Large intestine (tissue), 12 donors: ENCODE results near the gene CIB2. TPM values are rescaled to one million over a fixed set of nuclear protein-coding genes. Genes with fewer than 3 reads are reported as not detected.

Experiments used
- DNase-seq, 2 donors: peaks; one replicate each; pipeline versions ENCODE4 v3.0.0 to v3.0.0-alpha.2; 2013
- H3K27ac ChIP-seq: one replicate; pipeline ENCODE4 v1.5.1; 2013; ENCODE audit warnings: low read length
- H3K27me3 ChIP-seq: 2 replicates; pipeline ENCODE4 v1.6.1; 2013; ENCODE audit warnings: low read length; ENCODE audit not compliant: control insufficient read depth, insufficient read depth
- H3K36me3 ChIP-seq: 2 replicates; pipeline ENCODE4 v1.6.1; 2013; ENCODE audit warnings: low read length; ENCODE audit not compliant: control insufficient read depth, insufficient read depth
- H3K4me1 ChIP-seq: one replicate; pipeline ENCODE4 v1.6.1; 2013; ENCODE audit warnings: low read length; ENCODE audit not compliant: control insufficient read depth, insufficient read depth
- H3K4me3 ChIP-seq: one replicate; pipeline ENCODE4 v1.5.1; 2013; ENCODE audit warnings: low read length
- H3K9me3 ChIP-seq: one replicate; pipeline ENCODE4 v1.6.1; 2013; ENCODE audit warnings: mild to moderate bottlenecking, low read depth, low read length, moderate library complexity; ENCODE audit not compliant: control insufficient read depth
- WGBS: methylation state at CpG from one replicate; pipeline ENCODE4 v1.1.5; 2013; ENCODE audit warnings: low lambda C conversion rate; ENCODE audit not compliant: insufficient coverage; 5-methylcytosine and 5-hydroxymethylcytosine counted together
- long read RNA-seq, 11 donors: transcript quantifications; one replicate each; lab custom pipeline, GENCODE V29; 2026
- polyA plus RNA-seq: library from polyadenylated mRNA; unstranded; fragments of 120-200 nt; gene quantifications from one replicate; pipeline ENCODE4 v1.2.1, GENCODE V29; 2013

The CIB2 gene
- polyA plus RNA-seq, result 151 TPM
- long read RNA-seq, donor 1, transcript CIB2-205 (5 exons, 535 nt), result minor isoform, 6 of 35 reads
- long read RNA-seq, donor 1, transcript CIB2-201 (6 exons, 1,598 nt), result major isoform, 21 of 35 reads
- long read RNA-seq, donor 1, partial matches to known transcripts, result 0 of 35 reads
- long read RNA-seq, donor 1, other reads (novel, unspliced or antisense), result 5 of 35 reads
- long read RNA-seq, donor 2, transcript CIB2-201 (6 exons, 1,598 nt), result major isoform, 70 of 135 reads
- long read RNA-seq, donor 2, partial matches to known transcripts, result 59 of 135 reads
- long read RNA-seq, donor 2, other reads (novel, unspliced or antisense), result 0 of 135 reads
- long read RNA-seq, donor 3, result 0 reads
- long read RNA-seq, donor 4, partial matches to known transcripts, result 0 of 4 reads
- long read RNA-seq, donor 4, other reads (novel, unspliced or antisense), result 0 of 4 reads
- long read RNA-seq, donor 5, transcript CIB2-201 (6 exons, 1,598 nt), result major isoform, 15 of 15 reads
- long read RNA-seq, donor 5, partial matches to known transcripts, result 0 of 15 reads
- long read RNA-seq, donor 5, other reads (novel, unspliced or antisense), result 0 of 15 reads
- long read RNA-seq, donor 6, transcript CIB2-201 (6 exons, 1,598 nt), result major isoform, 43 of 75 reads
- long read RNA-seq, donor 6, partial matches to known transcripts, result 19 of 75 reads
- long read RNA-seq, donor 6, other reads (novel, unspliced or antisense), result 8 of 75 reads
- long read RNA-seq, donor 7, transcript CIB2-201 (6 exons, 1,598 nt), result major isoform, 9 of 12 reads
- long read RNA-seq, donor 7, partial matches to known transcripts, result 0 of 12 reads
- long read RNA-seq, donor 7, other reads (novel, unspliced or antisense), result 0 of 12 reads
- long read RNA-seq, donor 8, transcript CIB2-201 (6 exons, 1,598 nt), result major isoform, 49 of 79 reads
- long read RNA-seq, donor 8, partial matches to known transcripts, result 14 of 79 reads
- long read RNA-seq, donor 8, other reads (novel, unspliced or antisense), result 9 of 79 reads
- long read RNA-seq, donor 9, transcript CIB2-201 (6 exons, 1,598 nt), result major isoform, 53 of 72 reads
- long read RNA-seq, donor 9, transcript CIB2-202 (5 exons, 1,511 nt), result minor isoform, 6 of 72 reads
- long read RNA-seq, donor 9, partial matches to known transcripts, result 5 of 72 reads
- long read RNA-seq, donor 9, other reads (novel, unspliced or antisense), result 6 of 72 reads
- long read RNA-seq, donor 10, transcript CIB2-201 (6 exons, 1,598 nt), result major isoform, 60 of 97 reads
- long read RNA-seq, donor 10, partial matches to known transcripts, result 18 of 97 reads
- long read RNA-seq, donor 10, other reads (novel, unspliced or antisense), result 11 of 97 reads
- long read RNA-seq, donor 11, transcript CIB2-201 (6 exons, 1,598 nt), result major isoform, 44 of 74 reads
- long read RNA-seq, donor 11, transcript CIB2-202 (5 exons, 1,511 nt), result minor isoform, 6 of 74 reads
- long read RNA-seq, donor 11, partial matches to known transcripts, result 14 of 74 reads
- long read RNA-seq, donor 11, other reads (novel, unspliced or antisense), result 7 of 74 reads

DNA sequence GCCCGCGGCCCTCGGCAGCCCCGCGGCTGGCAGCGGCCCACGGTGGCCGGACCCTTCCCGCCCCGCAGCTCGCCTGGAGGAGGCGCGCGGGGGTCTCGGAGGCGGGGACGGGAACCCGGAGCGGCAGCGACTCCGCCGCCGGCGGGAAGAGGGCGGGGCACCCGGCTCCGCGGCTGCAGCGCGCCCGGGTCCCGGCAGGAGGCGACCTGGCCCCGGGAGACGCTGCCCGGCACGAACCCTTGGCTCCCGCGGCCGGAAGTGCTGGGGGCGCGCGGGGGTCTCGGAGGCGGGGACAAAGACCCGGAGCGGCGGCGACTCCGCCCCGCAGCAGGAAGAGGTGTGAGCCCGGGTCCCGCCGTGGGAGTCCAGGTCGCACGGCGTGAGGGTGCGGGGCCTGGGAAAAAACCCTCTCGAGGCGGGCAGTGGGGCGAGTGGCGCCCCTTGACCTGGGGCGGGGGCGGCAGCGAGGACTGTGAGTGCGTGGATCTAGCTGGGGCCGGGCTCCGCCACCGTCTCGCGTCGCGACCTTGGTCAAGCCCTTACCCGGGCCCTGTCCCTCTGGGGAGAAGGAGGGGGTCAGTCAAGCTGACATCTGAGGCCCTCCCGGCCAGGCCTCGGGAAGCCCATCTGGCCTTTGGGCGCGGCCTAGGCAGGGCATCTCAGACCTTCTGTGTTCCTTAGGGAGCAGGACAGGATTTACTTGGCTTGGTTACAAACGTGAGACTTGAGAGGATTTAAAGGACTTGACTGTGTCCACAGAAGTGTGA is at the start of gene CIB2:
TSS of gene CIB2 (minus strand) at position 151 of the 767 bp plus-strand sequence. CDS start 230 bp downstream, outside the sequence.
- Histone ChIP-seq H3K4me3 (peak within 1 kb of the TSS; percentile 96), H3K27ac (peak within 1 kb of the TSS; percentile 98)
- WGBS, result no CpG with 5 or more reads among the region's 79 CpGs

GRCh38 chr15:78179906-78180305 is 48.7 kb upstream of the CIB2 start:
- Histone ChIP-seq H3K4me1 (no peaks in the 10 kb centered on the region), H3K9me3 (no peaks in the 10 kb centered on the region), H3K36me3 (no peaks in the 10 kb centered on the region), H3K4me3 (no peak overlapping the region), H3K27me3 (no peaks in the 10 kb centered on the region), H3K27ac (no peak overlapping the region)
- 100% methylated on average over 1 of the region's 5 CpGs for WGBS
- DNase-seq, result no peak

More for the DNA sequence above, at the start of gene CIB2:
- H3K4me1 ChIP-seq, result peaks cover 64% of the 10 kb centered on the region
- peak; percentile 78 to 88 for DNase-seq
- no peaks in the 10 kb centered on the region for H3K36me3 ChIP-seq
- H3K9me3 ChIP-seq, result no peaks in the 10 kb centered on the region
- H3K27me3 ChIP-seq, result no peaks in the 10 kb centered on the region

DNA sequence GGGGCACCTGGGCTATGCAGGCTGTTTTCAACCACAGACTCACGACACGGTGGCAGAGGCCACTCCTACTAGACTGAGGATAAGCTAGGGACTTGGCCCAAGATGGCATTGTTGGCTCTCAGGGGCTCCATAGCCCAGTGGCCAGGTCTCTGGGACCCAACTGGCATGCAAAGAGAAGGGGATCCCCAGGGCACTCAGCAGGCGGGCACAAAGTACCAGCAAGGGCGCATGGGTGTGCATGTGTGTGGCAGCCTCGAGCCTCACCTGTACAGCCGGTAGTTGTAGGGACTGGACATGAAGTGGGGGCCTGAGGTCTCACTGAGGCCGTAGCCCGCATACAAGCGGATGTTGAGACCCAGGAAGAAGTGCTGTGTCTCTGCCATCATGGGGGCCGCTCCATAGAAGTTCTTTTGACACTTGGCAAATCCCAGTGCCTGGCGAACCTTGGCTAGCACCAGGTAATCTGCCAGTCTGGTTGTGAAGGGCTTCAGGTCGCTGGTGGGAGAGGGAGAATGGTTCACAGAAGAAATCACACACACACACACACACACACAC is 48.1 kb upstream of the CIB2 start:
- Histone ChIP-seq H3K27ac (no peak overlapping the region), H3K36me3 (no peaks in the 10 kb centered on the region), H3K4me3 (no peak overlapping the region), H3K4me1 (no peaks in the 10 kb centered on the region), H3K27me3 (no peaks in the 10 kb centered on the region), H3K9me3 (no peaks in the 10 kb centered on the region)
- WGBS, result no CpG with 5 or more reads among the region's 12 CpGs
- no peak for DNase-seq

DNA sequence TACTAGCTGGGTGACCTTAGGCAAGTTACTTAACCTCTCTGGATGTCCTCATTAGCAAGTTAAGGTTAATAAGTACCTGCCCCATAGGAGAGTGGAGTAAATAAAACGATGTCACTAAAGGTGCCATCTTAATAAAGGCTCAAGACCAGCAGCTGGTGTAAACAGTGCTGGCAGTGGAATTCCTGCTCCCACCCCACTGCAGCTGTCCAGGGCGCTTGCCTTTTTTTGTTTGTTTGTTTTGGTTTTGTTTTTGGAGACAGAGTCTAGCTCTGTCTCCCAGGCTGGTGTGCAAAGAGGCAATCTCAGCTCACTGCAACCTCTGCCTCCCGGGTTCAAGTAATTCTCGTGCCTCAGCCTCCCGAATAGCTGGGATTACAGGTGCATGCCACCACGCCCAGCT is 46.8 kb upstream of the CIB2 start:
- no peak for DNase-seq
- Histone ChIP-seq H3K27ac (no peak overlapping the region), H3K4me1 (no peaks in the 10 kb centered on the region), H3K36me3 (no peaks in the 10 kb centered on the region), H3K27me3 (no peaks in the 10 kb centered on the region), H3K9me3 (no peaks in the 10 kb centered on the region), H3K4me3 (no peak overlapping the region)
- WGBS, result no CpG with 5 or more reads among the region's 6 CpGs

DNA sequence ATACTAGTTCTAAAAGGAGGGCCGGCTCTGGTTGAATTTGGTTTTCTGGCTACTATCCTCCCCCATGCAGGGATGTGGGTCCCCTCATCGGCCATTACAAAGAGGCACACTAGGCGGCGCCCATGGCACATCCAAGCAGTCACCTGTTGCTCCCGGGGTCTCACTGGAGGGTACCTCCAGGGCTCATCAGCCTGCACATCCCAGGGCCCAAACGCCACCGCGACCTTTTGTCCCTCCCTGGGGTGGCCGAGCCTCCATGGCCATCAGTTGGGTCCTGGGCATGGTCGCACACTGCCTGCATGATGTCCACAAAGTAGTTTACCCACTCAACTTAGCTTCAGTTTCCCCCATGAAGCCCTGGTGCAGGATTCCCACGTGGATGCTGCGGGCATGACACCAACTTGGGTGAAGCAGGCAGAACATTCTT is 46.2 kb upstream of the CIB2 start:
- Histone ChIP-seq H3K9me3 (no peaks in the 10 kb centered on the region), H3K27ac (no peak overlapping the region), H3K27me3 (no peaks in the 10 kb centered on the region), H3K4me3 (no peak overlapping the region), H3K36me3 (peaks cover 4% of the 10 kb centered on the region), H3K4me1 (no peaks in the 10 kb centered on the region)
- WGBS, result no CpG with 5 or more reads among the region's 12 CpGs
- DNase-seq, result peak; percentile 9 to 35

GRCh38 chr15:78175330-78175729 is 44.1 kb upstream of the CIB2 start:
- Histone ChIP-seq H3K9me3 (peaks cover 2% of the 10 kb centered on the region), H3K4me3 (no peak overlapping the region), H3K27me3 (no peaks in the 10 kb centered on the region), H3K27ac (no peak overlapping the region), H3K36me3 (peaks cover 25% of the 10 kb centered on the region), H3K4me1 (no peaks in the 10 kb centered on the region)
- DNase-seq, result no peak
- whole genome bisulfite sequencing, result no CpG with 5 or more reads among the region's 2 CpGs

DNA sequence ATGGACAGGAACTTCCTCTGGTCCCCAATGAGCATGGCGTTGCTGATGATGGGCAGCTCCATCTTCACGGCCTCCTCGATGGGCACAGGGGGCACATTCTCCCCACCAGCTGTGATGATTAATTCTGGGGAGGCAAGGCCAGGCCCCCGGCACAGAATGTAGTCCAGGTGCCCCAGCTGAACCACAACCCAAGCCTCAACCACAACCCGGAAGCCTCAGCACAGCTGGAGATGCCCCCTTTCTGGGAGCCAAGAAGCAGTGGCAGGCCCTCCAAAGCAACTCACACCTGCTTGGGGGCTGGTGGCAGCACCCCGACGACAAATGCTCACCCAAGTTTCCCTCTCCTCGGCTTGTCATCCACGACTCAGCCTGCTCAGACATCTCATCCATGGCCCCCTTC is 43.2 kb upstream of the CIB2 start:
- Histone ChIP-seq H3K36me3 (peaks cover 33% of the 10 kb centered on the region), H3K9me3 (peaks cover 2% of the 10 kb centered on the region), H3K27ac (no peak overlapping the region), H3K4me3 (no peak overlapping the region), H3K4me1 (no peaks in the 10 kb centered on the region), H3K27me3 (no peaks in the 10 kb centered on the region)
- no CpG with 5 or more reads among the region's 9 CpGs for WGBS
- DNase-seq, result no peak

- H3K27me3 ChIP-seq, result no peaks in the 10 kb centered on the region
- H3K4me1 ChIP-seq, result no peaks in the 10 kb centered on the region
- no CpG with 5 or more reads among the region's 9 CpGs for whole genome bisulfite sequencing
- H3K4me3 ChIP-seq, result no peak overlapping the region
- H3K36me3 ChIP-seq, result peaks cover 53% of the 10 kb centered on the region
- peaks cover 2% of the 10 kb centered on the region for H3K9me3 ChIP-seq
- no peak overlapping the region for H3K27ac ChIP-seq
- DNase-seq, result no peak
Measured at GRCh38 chr15:78171864-78172472, 40.7 kb upstream of the CIB2 start.
